GM13977 (cell line): ENCODE data around the gene RPL38.

Experiments
- DNase-seq: peaks from one replicate; pipeline ENCODE4 v3.0.0; 2012; ENCODE audit warnings: low spot score
- in situ Hi-C: fragments of 300-500 bp; cut with MboI; formaldehyde crosslinking; loops from one replicate; pipeline ENCODE4 v1.12.0; 2022; ENCODE audit warnings: low sequenced_read_pairs, low pct_unique_long_range_greater_than_20kb, mixed read lengths, inconsistent platforms; ENCODE audit not compliant: unreplicated experiment
- TF ChIP-seq, protein P1 (sequence below): IDR thresholded peaks from 2 replicates; pipeline ENCODE4 v1.5.1; 2012; ENCODE audit warnings: mild to moderate bottlenecking, control low read depth; ENCODE audit not compliant: insufficient read depth; ENCODE audit errors: extremely low read depth, missing control alignments

Gene RPL38

DNA sequence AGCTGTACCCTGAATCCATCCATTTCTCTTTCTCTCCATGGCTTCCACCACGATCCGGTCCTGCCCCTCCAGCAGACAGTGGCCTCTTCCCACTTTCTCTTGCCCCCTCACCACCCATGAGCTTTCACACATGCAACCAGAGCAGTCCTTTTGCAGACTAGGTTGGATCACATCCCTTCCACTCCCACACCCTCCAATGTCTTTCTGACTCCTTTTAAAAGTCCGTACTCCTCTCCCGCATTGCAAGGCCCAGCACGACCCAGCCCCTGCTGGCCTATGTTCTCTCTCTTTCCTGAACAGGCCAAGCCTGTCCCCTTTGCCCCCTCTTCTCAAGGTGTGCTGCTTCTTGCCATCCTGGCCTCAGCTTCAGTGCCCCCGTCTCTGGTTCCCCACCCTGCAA, 48.1 kb downstream of the RPL38 start:
- TF ChIP-seq, protein P1, sequence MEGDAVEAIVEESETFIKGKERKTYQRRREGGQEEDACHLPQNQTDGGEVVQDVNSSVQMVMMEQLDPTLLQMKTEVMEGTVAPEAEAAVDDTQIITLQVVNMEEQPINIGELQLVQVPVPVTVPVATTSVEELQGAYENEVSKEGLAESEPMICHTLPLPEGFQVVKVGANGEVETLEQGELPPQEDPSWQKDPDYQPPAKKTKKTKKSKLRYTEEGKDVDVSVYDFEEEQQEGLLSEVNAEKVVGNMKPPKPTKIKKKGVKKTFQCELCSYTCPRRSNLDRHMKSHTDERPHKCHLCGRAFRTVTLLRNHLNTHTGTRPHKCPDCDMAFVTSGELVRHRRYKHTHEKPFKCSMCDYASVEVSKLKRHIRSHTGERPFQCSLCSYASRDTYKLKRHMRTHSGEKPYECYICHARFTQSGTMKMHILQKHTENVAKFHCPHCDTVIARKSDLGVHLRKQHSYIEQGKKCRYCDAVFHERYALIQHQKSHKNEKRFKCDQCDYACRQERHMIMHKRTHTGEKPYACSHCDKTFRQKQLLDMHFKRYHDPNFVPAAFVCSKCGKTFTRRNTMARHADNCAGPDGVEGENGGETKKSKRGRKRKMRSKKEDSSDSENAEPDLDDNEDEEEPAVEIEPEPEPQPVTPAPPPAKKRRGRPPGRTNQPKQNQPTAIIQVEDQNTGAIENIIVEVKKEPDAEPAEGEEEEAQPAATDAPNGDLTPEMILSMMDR = no peak
- no peak for DNase-seq
- in situ Hi-C loops = no loop called here

DNA sequence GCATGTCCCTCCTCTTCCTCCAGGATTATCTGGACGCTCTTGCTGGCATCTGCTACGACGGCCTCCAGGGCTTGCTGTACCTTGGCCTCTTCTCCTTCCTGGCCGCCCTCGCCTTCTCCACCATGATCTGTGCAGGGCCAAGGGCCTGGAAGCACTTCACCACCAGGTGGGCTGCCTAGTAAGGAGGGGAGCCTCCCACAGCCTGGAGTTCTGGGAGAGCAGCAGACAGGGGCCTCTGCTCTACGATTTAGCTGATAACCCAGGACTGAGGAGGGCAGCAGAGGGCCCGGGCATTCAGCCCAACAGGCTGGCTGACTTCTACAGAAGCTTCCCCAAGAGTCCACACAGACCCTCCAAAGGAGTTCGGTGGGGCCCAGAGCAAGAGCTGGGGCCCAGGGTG, 48.7 kb downstream of the RPL38 start:
- DNase-seq = no peak
- TF ChIP-seq, protein P1 = no peak
- in situ Hi-C loops = no loop called here

DNA sequence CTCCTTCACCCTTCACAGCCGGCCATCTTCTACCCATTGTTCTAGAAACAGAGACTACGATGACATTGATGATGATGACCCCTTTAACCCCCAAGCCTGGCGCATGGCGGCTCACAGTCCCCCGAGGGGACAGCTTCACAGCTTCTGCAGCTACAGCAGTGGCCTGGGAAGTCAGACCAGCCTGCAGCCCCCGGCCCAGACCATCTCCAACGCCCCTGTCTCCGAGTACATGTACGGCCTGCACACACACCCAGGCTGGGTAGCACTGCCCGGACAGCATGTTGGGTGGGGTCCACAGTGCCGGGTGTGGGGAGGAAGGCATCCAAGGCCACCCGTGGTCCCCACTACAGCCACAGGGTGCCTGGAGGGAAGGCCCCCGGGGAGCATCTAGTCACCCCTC, 49.6 kb downstream of the RPL38 start:
- no peak for DNase-seq
- in situ Hi-C loops = no loop called here
- TF ChIP-seq, protein P1 = no peak

DNA sequence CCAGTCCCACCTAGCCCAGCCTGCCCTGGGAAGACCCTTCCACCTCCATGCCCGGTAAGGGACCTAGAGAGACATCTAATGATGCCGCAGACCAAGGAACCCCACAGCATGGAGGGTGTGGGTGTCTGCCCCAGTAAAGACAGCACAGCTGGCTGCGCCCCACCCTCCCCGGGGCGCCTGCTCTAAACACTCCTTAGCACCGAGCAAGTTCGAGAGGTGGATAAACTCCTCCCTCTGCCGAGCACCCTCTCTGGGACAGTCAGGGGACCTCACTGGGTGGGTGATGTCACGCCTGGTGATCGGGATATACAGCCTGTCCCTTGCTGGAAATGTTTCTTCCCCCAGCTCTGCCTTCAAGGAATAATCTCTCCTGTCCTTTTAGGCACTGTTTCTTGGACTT, 53.8 kb downstream of the RPL38 start:
- TF ChIP-seq, protein P1 = no peak
- no peak for DNase-seq
- in situ Hi-C loops = no loop called here

DNA sequence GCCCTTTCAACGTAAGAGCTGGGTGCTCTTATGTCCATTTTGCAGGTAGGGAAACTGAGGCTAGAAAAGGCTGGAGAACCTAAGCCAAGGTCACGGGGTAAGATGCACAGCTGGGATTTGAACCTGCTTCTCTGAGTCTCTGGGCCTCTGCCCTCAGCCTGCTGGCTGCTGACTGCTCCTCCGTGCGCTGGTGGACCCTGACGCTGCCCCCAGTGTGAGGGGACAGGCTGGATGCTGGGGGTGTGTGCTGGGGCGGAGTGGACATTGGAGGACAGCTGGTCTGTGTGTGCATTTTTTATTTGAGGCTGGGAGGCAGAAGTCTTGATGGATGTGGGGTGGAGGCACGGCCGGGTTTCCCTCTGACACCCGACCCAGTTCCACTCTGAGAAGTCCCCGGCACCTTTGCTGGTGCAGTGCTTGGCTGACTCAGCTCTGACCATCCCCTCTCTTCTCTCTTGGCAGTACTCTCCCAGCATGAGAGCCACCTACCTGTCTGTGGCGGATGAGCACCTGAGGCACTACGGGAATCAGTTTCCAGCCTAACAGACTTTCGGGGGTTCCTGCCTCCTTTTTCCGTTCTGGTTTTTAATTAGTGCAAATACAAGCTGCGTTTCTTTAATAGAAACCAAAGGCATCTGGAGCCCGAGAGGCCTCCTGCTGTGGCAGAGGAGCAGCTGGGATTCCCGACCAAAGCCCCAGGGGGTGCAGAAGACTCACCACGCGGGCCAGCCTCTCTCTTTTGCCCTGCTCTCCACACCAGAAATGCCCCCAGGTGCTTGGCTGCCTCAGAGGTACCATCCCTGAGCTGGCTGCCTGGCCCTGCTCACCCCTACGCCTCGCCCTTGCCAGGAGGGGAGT, 56.4 kb downstream of the RPL38 start:
- in situ Hi-C loops = no loop called here
- TF ChIP-seq, protein P1 = no peak
- DNase-seq = no peak
